ENCODE measurements around the gene PCYT1A.
A peak's percentile ranks its signal among the peaks of the same experiment; 100 is the strongest.

Gene PCYT1A

GRCh38 chr3:196236223-196236622 lies 51.3 kb downstream of the PCYT1A start:
- no peak for DNase-seq (ENCODE audit: low read depth in 2 of 2)

- DNase-seq (ENCODE audit: low read depth in 2 of 2) = no peak
Observed at GRCh38 chr3:196235452-196236122, 51.9 kb downstream of the PCYT1A start.

DNA sequence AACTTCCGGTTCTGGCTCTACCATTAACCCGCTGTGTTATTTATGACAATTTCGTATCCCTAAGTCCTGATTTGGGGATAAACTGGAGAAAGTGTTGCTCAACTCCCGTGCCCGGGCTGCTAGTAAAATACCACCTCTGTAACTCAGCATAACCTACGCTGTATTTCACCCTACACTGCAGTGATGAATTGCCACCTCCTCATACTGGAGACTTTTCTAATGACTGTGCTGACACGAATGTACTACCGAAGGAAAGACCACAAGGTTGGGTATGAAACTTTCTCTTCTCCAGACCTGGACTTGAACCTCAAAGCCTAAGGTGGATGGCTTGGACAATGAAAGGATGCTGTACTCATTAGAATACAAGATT lies 54.7 kb downstream of the PCYT1A start:
- DNase-seq (ENCODE audit: low read depth in 2 of 2) = no peak

- no peak for DNase-seq (ENCODE audit: low read depth in 2 of 2)
Observed at GRCh38 chr3:196232154-196232881, 55.2 kb downstream of the PCYT1A start.

GRCh38 chr3:196227629-196228493 lies 59.7 kb downstream of the PCYT1A start:
- DNase-seq (ENCODE audit: low read depth in 2 of 2) = no peak

DNA sequence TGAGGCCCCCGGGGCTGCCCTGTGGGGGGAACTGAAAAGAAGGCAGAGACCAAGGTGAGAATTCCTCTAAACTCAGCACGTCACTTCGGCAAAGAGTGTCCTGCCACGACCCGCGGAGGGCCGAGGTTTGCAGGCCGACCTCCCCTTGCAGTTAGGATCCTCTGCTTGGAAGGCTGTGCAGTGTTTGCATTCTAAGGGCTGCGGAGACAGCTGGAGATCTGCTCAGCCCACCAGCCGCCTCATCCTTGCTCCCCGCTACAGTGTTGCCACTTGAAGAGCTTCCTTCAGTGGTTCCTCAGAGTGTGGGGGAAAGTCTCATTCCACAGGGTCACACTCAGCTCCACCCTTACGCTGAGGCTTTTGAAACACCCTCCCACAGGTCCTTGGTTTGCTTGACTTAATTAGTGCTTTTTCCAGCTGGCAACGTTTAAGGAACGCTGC lies 60.4 kb downstream of the PCYT1A start:
- DNase-seq (ENCODE audit: low read depth in 2 of 2) = no peak

DNA sequence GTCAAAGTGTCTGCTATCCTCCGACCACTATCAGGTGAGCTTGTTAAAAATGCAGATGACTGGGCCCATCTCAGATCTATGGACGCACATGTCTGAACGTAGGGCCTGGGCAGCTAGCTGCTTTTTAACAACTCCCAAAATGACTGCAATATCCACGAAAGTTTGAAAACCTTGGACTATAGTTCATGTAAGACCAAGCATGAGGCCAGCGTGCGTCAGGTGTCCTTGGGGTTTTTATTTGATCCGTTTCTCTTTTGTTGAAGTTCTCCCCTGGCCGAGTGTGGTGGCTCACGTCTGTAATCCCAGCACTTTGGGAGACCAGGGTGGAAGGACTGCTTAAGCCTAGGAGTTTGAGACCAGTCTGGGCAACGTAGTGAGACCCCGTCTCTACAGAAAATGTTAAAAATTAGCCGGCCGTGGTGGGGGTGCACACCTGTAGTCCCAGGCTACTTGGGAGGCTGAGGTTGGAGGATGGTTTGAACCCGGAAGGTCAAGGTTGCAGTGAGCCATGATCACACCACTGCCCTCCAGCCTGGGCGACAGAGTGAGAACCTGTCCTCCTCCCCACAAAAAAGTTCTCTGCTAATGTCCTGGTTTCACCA lies 61.7 kb downstream of the PCYT1A start:
- no peak for DNase-seq (ENCODE audit: low read depth in 2 of 2)

GRCh38 chr3:196225086-196225485 lies 62.4 kb downstream of the PCYT1A start:
- DNase-seq (ENCODE audit: low read depth in 2 of 2) = no peak

- no peak for DNase-seq (ENCODE audit: low read depth in 2 of 2)
Observed at GRCh38 chr3:196222876-196223595, 64.5 kb downstream of the PCYT1A start.

DNA sequence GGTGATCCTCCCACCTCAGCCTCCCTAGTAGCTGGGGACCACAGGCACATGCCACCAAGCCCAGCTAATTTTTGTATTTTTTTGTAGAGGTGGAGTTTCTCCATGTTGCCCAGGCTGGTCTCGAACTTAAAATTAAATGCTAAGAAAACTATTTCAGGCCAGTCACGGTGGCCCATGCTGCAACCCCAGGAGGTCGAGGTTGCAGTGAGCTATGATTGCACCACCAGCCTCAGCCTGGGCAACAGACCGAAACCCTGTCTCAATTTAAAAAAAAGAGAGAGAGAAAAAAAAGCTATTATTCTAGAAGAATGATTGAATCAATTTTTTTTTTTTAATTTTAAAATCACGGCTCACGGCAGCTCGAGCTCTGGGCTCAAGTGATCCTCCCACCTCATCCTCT lies 66.5 kb downstream of the PCYT1A start:
- no peak for DNase-seq (ENCODE audit: low read depth in 2 of 2)

DNA sequence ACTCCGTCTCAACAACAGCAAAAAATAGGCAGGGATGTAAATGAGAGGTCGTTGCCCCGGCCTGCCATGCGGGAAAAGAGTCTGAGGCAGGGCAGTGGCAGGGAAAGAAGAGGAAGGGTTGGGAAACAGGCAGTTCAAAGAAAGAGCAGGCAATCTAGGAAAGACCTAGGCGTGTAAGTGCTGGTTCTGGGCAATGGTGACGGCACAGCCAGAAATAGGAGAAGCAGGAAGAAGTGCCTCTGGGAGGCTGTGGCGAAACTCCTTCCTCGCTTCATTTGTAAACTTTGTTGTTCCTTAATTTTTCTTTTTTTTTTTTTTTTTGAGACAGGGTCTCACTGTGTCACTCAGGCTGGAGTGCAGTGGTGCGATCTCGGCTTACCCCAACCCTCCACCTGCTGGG lies 66.9 kb downstream of the PCYT1A start:
- DNase-seq (ENCODE audit: low read depth in 2 of 2) = no peak

DNA sequence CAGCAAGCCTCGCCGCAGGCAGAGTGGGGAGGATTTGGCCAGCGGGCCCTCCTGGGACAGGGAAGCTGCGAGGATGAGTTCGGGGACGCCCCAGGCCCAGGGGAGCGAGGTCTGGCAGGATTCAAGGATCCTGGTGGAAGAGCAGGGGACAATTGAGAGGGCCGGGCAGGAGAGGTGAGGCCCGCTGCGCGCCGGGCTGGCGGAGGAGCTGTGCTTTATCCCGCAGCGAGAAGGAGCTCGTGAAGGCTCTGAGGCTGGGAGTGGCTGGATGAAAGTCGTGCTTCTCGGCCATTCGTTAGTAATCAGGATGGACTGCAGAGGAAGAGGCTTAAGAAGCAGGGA lies 67.6 kb downstream of the PCYT1A start:
- no peak for DNase-seq (ENCODE audit: low read depth in 2 of 2)

- DNase-seq (ENCODE audit: low read depth in 2 of 2) = peak; percentile 46 to 62
Observed at GRCh38 chr3:196219194-196219969, 68.1 kb downstream of the PCYT1A start.

DNA sequence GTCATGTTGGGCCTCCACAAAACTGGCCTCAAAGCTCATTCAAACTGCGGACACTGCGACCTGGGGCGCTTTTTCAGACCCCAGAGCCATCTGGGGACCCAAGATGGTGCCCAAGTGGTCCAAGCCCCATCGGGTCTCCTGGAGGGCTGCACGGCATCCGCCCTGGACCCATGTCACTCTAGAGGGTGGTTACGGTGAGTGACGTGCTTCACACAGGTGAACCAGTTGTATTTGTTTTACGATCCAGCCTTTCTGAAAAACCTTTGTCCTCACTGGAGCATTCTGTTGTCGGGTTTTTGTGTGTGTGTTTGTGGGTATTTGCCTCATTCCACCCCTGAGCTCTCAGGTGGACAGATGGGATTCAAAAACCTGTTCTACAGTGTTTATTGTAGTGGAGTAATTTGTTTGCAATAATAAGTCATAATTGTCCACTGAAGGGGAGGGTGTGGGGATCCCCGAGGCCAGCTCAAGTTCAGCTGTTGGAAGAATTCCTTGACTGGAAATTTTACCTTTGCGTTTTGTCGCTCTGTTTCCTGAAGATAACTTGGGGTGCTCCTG lies 69.3 kb downstream of the PCYT1A start:
- no peak for DNase-seq (ENCODE audit: low read depth in 2 of 2)

DNA sequence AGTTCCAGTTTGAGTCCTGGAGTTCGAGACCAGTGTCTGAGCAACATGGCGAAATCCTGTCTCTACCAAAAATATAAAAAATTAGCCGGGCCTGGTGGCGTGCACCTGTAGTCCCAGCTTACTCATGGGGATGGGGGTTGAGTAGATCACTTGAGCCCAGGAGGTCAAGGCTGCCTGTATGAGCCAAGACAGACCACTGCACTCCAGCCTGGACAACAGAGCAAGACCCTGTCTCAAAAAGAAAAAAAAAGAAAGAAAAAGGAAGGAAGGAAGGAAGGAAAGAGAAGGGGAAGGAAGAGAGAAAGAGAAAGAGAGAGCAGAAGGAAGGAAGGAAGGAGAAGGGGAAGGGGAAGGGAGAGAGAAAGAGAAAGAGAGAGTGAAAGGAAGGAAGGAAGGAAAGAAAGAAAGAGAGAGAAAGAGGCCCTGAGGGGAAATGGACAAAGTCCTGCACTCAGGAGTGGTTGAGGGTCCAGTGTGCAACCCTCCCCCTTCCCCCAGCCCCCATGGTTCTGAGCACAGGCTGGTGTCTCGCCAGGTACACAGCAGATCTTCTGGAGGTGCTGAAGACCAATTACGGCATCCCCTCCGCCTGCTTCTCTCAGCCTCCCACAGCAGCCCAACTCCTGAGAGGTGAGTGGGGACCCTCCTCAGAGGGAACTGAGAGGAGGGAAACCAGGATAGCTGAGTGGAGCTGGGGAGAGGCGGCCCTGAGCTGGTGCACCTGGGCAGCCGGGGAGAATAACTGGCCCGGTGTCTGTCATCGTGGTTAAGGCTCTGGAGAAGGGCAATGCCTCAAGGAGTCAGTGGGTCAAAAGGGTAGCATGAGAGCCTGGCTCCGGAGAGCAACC lies 70.0 kb downstream of the PCYT1A start:
- DNase-seq (ENCODE audit: low read depth in 2 of 2) = no peak

GRCh38 chr3:196216681-196217211 lies 70.8 kb downstream of the PCYT1A start:
- no peak for DNase-seq (ENCODE audit: low read depth in 2 of 2)

DNA sequence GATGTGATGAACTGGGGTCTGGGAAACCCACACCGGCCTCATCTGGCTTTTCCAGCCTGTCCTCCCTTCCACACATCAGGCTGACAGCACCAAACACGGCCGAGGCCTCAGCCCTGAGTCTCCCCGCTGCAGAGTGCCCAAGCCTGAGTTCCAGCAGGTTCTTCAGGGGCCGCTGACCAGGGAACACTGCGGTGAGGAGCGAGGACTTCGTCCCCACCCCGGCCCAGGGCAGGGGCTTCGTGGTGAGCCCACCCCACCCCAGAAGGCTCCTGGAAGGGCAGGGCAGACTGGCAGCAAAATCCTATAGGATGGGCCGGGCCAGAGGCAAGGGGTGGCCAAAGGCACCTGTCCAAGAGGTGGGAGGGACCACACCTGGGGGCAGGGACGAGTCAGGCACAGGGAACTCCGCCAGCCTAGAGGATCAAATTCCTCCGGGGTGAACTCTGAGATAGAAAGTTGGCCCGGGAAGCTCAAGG lies 71.4 kb downstream of the PCYT1A start, which contains the start of gene SLC51A:
SLC51A (plus strand) TSS at position 446 of the 476 bp plus-strand sequence. CDS start 179 bp downstream, outside the sequence.
- DNase-seq (ENCODE audit: low read depth in 2 of 2) = no peak

DNA sequence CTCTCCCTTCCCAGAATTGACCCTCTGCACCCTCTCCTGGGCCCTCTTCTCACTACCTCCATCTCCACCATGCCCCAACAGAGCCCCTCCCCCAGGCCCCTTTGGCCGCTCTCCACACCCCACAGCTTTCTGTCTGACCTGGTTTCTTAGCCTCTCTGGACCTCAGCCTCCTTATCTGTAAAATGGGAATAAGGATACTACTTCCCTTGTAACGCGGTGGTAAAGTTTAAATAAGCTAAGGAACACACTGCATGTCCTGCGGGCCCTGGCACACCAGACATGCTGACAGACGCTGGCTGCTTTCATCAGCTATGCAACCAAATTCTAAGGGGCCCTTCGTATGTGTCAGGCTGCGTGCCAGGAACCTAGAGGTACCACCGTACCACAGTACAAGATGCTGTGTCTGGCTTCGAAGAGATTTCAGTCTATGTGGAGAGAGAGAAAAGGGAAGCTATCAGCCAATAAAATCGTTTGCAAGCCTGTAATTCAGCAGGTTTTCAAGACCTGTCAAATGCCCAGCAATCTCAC lies 72.0 kb downstream of the PCYT1A start:
- no peak for DNase-seq (ENCODE audit: low read depth in 2 of 2)
